Sigmoid colon (tissue), 7 donors: Measurements from ENCODE around the gene CORO2B. TPM values are rescaled to one million over a fixed set of nuclear protein-coding genes. Genes with fewer than 3 reads are reported as not detected.

Source experiments
- DNase-seq: peaks from one replicate; pipeline ENCODE4 v3.0.0-alpha.2; 2019
- H3K27ac ChIP-seq, 4 donors: fragments of 200-600 bp; sonication (generic); one replicate each; pipeline ENCODE4 v1.5.1; 2016 to 2019; ENCODE audit warnings: mild to moderate bottlenecking in 1 of 4
- H3K27me3 ChIP-seq, 3 donors: fragments of 200-600 bp; sonication (generic); one replicate each; pipeline ENCODE4 v1.5.1; 2019; ENCODE audit warnings: mild to moderate bottlenecking in 1 of 3
- H3K36me3 ChIP-seq, 4 donors: fragments of 200-600 bp; sonication (generic); one replicate each; pipeline ENCODE4 v1.5.1; 2016 to 2019
- H3K4me1 ChIP-seq, 4 donors: fragments of 200-600 bp; sonication (generic); one replicate each; pipeline ENCODE4 v1.5.1; 2017 to 2019
- H3K4me3 ChIP-seq, 4 donors: fragments of 200-600 bp; sonication (generic); one replicate each; pipeline ENCODE4 v1.5.1; 2017 to 2019; ENCODE audit warnings: mild to moderate bottlenecking in 2 of 4, moderate library complexity in 1 of 4
- H3K9me3 ChIP-seq, 4 donors: fragments of 200-600 bp in 3 of 4; sonication (generic) in 3 of 4; one replicate each; pipeline versions ENCODE4 v1.5.1 to v1.6.1; 2013 to 2019
- EP300 ChIP-seq, 4 donors: sonication (generic); formaldehyde crosslinking; IDR thresholded peaks; one replicate each; pipeline ENCODE4 v1.6.1; 2017; ENCODE audit warnings: antibody characterized with exemption in 4 of 4
- POLR2A ChIP-seq, 2 donors: fragments of 450-650 bp; IDR thresholded peaks; one replicate each; pipeline ENCODE4 v1.6.1; 2016; ENCODE audit warnings: antibody characterized with exemption in 2 of 2, mild to moderate bottlenecking in 2 of 2, moderate library complexity in 2 of 2
- POLR2AphosphoS5 ChIP-seq, 4 donors: sonication (generic); formaldehyde crosslinking; IDR thresholded peaks; one replicate each; pipeline ENCODE4 v1.6.1; 2017; ENCODE audit warnings: antibody characterized with exemption in 4 of 4
- WGBS, 2 donors: extraction: QIAGEN DNeasy Blood & Tissue Kit; methylation state at CpG; one replicate each; pipeline ENCODE4 v1.1.7; 2013; 5-methylcytosine and 5-hydroxymethylcytosine counted together
- intact Hi-C: fragments of 100-400 bp; cut with DNase I; formaldehyde crosslinking; loops from one replicate; pipeline ENCODE4 v1.15.1; 2023
- polyA plus RNA-seq, 3 donors: library from polyadenylated mRNA; stranded (reverse); fragments of 200-250 nt; gene quantifications; one replicate each; pipeline ENCODE4 v1.2.3, GENCODE V29; 2013
- total RNA-seq, 4 donors: library from RNA; depleted of rRNA; stranded (reverse); fragments of >200 nt; gene quantifications; one replicate each; pipeline ENCODE4 v1.1.0, GENCODE V29; 2016
- TF ChIP-seq, protein P1 (sequence below), 4 experiments: fragments of 450-650 bp in 3 of 4; fragments of 200-600 bp in 1 of 4; IDR thresholded peaks; one replicate each; pipeline ENCODE4 v1.5.1; 2016 to 2019; ENCODE audit warnings: antibody characterized with exemption in 4 of 4, mild to moderate bottlenecking in 3 of 4, moderate library complexity in 2 of 4
- donor health status: healthy with polysubstance abuse.
- donor health status: Bipolar disorder and iron deficiency.
- donor health status: healthy.

Gene CORO2B
- total and polyA plus RNA-seq, 7 donors, result 0.46 to 3.9 (median 3.1) TPM

- Histone ChIP-seq H3K36me3 (no peaks in the 10 kb centered on the region), H3K27me3 (no peaks in the 10 kb centered on the region), H3K9me3 (peaks cover 0 to 3% (median 0%) of the 10 kb centered on the region in 4 donors), H3K4me3 (no peak overlapping the region), H3K4me1 (no peaks in the 10 kb centered on the region), H3K27ac (no peak overlapping the region)
- 55 to 67% methylated on average over 7 of the region's 7 CpGs for WGBS, 2 donors
- no peak for DNase-seq
- intact Hi-C loops, result no loop called here
- TF ChIP-seq EP300 (IDR thresholded peaks at IDR 0.05) (no peak), POLR2AphosphoS5 (IDR thresholded peaks at IDR 0.05) (no peak), POLR2A (IDR thresholded peaks at IDR 0.05) (no peak)
- TF ChIP-seq, protein P1, sequence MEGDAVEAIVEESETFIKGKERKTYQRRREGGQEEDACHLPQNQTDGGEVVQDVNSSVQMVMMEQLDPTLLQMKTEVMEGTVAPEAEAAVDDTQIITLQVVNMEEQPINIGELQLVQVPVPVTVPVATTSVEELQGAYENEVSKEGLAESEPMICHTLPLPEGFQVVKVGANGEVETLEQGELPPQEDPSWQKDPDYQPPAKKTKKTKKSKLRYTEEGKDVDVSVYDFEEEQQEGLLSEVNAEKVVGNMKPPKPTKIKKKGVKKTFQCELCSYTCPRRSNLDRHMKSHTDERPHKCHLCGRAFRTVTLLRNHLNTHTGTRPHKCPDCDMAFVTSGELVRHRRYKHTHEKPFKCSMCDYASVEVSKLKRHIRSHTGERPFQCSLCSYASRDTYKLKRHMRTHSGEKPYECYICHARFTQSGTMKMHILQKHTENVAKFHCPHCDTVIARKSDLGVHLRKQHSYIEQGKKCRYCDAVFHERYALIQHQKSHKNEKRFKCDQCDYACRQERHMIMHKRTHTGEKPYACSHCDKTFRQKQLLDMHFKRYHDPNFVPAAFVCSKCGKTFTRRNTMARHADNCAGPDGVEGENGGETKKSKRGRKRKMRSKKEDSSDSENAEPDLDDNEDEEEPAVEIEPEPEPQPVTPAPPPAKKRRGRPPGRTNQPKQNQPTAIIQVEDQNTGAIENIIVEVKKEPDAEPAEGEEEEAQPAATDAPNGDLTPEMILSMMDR (IDR thresholded peaks at IDR 0.05), result no peak
Measured at GRCh38 chr15:68537506-68537905, 41.3 kb upstream of the CORO2B start.

DNA sequence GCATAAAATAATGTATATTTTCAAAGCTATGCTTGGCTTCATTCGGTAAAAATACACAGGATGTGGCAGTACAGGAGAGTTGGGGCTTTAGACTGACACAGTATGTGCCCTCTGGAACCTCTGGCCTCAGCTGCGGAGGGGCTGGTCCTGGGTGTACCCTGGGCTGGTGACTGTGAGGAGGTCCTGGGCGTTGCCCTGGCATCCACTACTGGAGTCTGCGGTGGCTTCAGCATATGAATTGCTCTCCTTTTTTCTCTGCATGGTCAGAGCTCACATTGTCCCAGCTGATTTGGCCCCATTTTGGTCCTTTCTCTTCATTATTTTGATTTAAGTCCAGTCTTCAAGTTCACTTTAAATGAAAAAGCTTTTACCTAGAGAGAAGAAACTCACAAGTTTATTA is 40.5 kb upstream of the CORO2B start:
- H3K27me3 ChIP-seq, result no peaks in the 10 kb centered on the region
- peaks cover 0 to 3% (median under 1%) of the 10 kb centered on the region in 4 donors for H3K4me1 ChIP-seq
- no peak overlapping the region for H3K4me3 ChIP-seq
- no peak overlapping the region for H3K27ac ChIP-seq
- TF ChIP-seq EP300 (IDR thresholded peaks at IDR 0.05) (no peak), POLR2AphosphoS5 (IDR thresholded peaks at IDR 0.05) (no peak), POLR2A (IDR thresholded peaks at IDR 0.05) (no peak)
- TF ChIP-seq, protein P1 (IDR thresholded peaks at IDR 0.05), result no peak
- intact Hi-C loops, result no loop called here
- peaks cover 0 to 3% (median 0%) of the 10 kb centered on the region in 4 donors for H3K9me3 ChIP-seq
- no peak for DNase-seq
- H3K36me3 ChIP-seq, result no peaks in the 10 kb centered on the region
- WGBS, 2 donors, result 83 to 90% methylated on average over 4 of the region's 4 CpGs

GRCh38 chr15:68541743-68542142 is 37.0 kb upstream of the CORO2B start:
- Histone ChIP-seq H3K4me3 (no peak overlapping the region), H3K4me1 (peaks cover 0 to 6% (median 5%) of the 10 kb centered on the region in 4 donors), H3K9me3 (peaks cover 0 to 3% (median 0%) of the 10 kb centered on the region in 4 donors), H3K27ac (no peak overlapping the region), H3K27me3 (no peaks in the 10 kb centered on the region), H3K36me3 (no peaks in the 10 kb centered on the region)
- 86 to 87% methylated on average over 9 of the region's 9 CpGs for WGBS, 2 donors
- DNase-seq, result no peak
- TF ChIP-seq POLR2A (IDR thresholded peaks at IDR 0.05) (no peak), EP300 (IDR thresholded peaks at IDR 0.05) (no peak), POLR2AphosphoS5 (IDR thresholded peaks at IDR 0.05) (no peak)
- TF ChIP-seq, protein P1 (IDR thresholded peaks at IDR 0.05), result no peak
- intact Hi-C loops, result no loop called here

- no peaks in the 10 kb centered on the region for H3K27me3 ChIP-seq
- peaks cover 0 to 6% (median 5%) of the 10 kb centered on the region in 4 donors for H3K4me1 ChIP-seq
- intact Hi-C loops, result no loop called here
- WGBS, 2 donors, result 37 to 65% methylated on average over 1 of the region's 1 CpG
- no peak overlapping the region for H3K4me3 ChIP-seq
- no peak overlapping the region for H3K27ac ChIP-seq
- peaks cover 0 to 3% (median 0%) of the 10 kb centered on the region in 4 donors for H3K9me3 ChIP-seq
- no peaks in the 10 kb centered on the region for H3K36me3 ChIP-seq
- DNase-seq, result no peak
- TF ChIP-seq POLR2A (IDR thresholded peaks at IDR 0.05), result no peak
- TF ChIP-seq POLR2AphosphoS5 (IDR thresholded peaks at IDR 0.05), result no peak
- TF ChIP-seq EP300 (IDR thresholded peaks at IDR 0.05), result no peak
- TF ChIP-seq, protein P1 (IDR thresholded peaks at IDR 0.05), result no peak
Measured at GRCh38 chr15:68542348-68542747, 36.4 kb upstream of the CORO2B start.

- Histone ChIP-seq H3K27ac (peak overlapping the region in 1 of 4 donors; percentile 46), H3K9me3 (peaks cover 0 to 3% (median 0%) of the 10 kb centered on the region in 4 donors), H3K27me3 (no peaks in the 10 kb centered on the region), H3K4me3 (no peak overlapping the region), H3K36me3 (no peaks in the 10 kb centered on the region), H3K4me1 (peaks cover 0 to 6% (median 5%) of the 10 kb centered on the region in 4 donors)
- DNase-seq, result no peak
- intact Hi-C loops, result no loop called here
- WGBS, 2 donors, result 72 to 76% methylated on average over 4 of the region's 4 CpGs
- TF ChIP-seq, protein P1 (IDR thresholded peaks at IDR 0.05), result no peak
Measured at GRCh38 chr15:68542771-68543164, 36.0 kb upstream of the CORO2B start.
